Stimulated activated CD4-positive, alpha-beta T cell treated with anti-CD3 and anti-CD28 coated beads, Interleukin-1b, Interleukin-23, amount 100 ng/mL, for 48 hours (primary cell): ENCODE data around the gene KLHL29.

Source experiments
- DNase-seq: peaks from one replicate; pipeline ENCODE4 v3.0.0-alpha.2; 2020

The KLHL29 gene

DNA sequence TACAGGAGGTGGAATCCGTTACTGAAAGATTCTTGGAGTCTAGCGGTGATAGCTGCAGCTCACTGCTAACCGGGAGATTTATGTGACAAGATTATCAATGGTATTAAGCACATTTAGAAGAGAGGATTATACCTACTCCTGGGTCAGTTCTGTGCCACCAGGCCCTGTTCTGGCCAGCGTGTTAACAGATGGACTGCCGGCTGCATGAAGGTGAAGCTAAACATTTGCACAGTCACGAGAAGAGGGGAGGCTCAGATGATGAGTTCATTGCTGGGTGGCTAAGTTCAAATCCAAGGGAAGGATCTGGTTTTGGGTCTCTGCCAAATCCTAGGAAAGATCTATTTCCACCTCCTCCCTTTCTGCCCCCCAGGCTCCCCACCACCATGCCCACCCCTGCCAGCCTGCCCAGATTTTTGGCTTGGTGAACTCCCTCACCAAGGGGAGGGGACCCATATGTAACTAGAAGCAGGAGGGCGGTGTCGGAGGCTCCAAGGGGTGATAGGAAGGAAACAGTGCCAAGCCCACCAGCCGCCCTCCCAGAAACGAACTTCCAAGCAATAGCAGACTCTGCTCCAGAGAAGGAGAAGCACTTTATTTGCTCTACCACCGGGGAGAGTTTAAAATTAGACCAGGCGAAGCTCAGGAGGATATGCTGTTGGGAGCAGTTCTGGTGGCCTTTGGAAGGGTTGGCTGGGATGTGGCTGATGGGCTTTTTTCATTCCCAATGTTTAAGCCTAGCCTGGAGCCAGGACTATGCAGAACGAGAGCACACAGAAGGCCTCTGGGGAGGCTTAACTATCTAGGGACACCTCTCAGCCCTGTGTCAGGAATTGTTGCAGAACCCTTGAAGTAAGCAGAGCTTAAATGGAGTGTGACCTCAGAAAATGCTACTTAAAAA is 200.5 kb downstream of the KLHL29 start:
- no peak for DNase-seq

- DNase-seq, result no peak
These were observed 201.8 kb downstream of the KLHL29 start for GRCh38 chr2:23586741-23587306.

- DNase-seq, result no peak
These were observed 202.4 kb downstream of the KLHL29 start for GRCh38 chr2:23587341-23587880.

DNA sequence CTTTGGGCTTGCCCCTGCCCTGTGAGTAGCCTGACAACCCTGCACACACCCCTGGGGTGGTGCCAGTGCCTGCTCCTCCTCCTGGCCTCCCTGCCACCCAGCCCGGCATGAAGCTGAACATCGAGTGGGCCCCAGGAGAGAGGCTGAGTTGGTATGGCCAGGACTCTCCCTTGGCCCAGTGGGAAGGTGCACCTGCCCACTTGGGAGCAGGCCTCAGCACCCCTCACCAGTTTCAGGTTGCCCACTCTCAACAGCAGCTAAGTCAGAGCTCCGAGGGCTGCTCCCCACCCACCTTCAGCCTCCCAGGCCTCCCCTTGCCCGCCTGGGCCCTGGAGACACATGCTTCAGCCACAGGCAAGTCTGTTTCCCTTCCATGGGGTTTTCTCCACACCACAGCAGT is 203.1 kb downstream of the KLHL29 start:
- DNase-seq, result no peak

- DNase-seq, result no peak
These were observed 203.7 kb downstream of the KLHL29 start for GRCh38 chr2:23588508-23589201.

DNA sequence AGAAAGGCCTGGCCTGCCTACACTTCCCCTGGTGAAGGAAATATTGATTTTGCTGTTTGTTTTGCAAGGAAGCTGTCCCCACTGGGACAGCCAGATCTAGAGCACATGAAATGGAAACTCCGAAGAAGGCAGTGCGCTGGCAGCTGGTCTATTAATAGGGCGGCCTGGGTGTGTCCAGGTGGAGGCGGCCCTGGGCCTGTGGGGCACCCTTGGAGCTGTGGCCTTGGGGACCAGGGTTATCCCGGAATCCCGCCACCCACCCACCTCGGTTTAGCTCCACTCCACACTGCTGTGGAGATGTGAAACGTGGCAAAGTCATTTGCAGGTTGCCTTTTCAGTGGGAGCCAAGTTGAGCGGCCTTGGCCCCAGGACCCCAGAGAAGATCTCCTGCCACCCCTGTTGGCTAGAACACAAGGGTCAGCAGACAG is 204.3 kb downstream of the KLHL29 start:
- no peak for DNase-seq

GRCh38 chr2:23589739-23590138 is 204.8 kb downstream of the KLHL29 start:
- no peak for DNase-seq

GRCh38 chr2:23590241-23590869 is 205.4 kb downstream of the KLHL29 start:
- no peak for DNase-seq

DNA sequence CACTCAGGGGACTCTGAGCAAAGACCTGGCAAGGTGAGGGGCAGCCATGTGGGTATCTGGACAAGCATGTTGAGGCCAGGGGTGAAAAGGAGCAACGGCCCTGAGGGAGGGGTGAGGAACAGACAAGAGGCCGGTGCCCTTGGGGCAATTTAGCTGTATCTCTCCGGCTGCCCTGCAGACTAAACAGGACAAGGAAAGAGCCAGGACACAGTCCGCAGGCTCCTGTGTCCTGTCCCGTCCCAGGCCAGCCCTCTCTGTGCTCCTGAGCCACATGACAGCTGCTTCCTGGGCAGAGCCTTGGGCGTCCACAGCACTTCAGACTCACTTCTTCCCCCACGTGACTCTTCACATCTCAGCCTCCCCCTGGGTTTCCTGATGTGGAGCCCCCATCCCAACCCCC is 206.1 kb downstream of the KLHL29 start:
- no peak for DNase-seq

DNA sequence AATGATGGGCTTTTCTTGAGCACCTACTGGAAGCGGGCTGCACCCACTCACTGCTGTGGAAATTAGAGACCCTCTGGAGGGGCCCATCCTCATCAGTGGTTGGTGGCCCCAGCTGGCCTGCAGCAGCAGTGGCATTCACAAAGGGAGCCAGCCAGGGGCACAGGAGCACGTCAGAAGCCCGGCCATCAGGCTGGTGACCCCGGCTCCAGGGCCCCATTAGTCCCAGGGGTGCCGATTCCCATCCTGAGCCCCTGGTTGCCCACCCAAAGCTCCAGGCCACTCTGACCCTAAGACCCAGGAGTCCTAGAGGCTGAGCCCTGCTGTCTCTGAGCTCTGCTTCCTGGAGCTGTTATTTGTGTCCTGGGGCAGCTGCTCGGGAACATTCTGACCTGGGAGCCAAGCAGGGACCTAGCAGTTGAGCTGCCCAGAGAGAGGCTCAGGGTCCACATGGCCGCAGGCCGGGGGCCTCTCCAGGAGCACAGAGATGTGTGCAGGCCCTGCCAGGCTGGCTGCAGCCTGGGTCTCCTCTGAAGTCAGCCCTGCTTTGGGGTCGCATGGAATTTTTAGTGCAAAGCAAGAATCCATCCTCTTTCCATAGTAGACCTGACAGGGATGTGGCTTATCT is 207.2 kb downstream of the KLHL29 start:
- DNase-seq, result no peak

DNA sequence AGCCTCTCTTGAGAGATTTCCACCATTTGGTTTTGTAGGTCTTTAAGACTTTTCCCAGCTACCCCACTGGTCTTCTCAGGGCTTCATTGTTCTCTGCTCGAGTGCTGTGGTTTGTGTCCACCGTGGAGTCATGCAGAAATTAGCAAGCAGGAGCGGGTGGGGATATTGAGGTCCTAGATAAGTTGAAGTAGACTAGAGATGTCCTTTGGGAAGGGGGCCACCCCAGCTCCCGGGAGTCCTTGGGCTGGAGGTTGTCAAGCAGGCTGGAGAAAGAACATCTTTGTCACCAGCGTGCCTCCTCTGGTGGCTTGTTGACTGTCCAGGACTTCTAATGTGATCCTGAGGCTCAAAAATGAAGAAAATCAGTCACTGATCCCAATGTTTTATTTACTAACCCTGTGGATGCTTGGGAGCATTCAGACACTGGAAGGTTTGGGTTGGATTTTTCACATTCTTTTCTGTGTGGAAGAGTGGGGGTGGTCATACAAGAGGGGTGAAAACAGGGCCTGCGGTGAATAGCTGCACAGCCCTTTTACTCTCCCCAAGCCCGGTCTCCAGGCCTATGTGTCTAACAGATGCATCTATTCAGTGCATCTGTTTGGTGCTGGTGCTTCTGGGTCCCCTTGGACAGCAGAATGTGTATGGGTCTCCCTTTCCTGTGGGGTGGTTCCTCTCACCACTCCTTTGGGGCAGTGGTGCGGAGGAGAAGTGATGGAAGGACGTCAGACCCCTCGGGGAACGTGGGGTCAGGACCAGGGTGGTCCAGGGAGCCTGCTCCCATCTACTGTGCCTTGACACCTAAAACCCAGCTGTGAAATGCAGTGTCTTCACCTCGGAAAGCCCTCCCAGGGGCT is 208.1 kb downstream of the KLHL29 start:
- no peak for DNase-seq

DNA sequence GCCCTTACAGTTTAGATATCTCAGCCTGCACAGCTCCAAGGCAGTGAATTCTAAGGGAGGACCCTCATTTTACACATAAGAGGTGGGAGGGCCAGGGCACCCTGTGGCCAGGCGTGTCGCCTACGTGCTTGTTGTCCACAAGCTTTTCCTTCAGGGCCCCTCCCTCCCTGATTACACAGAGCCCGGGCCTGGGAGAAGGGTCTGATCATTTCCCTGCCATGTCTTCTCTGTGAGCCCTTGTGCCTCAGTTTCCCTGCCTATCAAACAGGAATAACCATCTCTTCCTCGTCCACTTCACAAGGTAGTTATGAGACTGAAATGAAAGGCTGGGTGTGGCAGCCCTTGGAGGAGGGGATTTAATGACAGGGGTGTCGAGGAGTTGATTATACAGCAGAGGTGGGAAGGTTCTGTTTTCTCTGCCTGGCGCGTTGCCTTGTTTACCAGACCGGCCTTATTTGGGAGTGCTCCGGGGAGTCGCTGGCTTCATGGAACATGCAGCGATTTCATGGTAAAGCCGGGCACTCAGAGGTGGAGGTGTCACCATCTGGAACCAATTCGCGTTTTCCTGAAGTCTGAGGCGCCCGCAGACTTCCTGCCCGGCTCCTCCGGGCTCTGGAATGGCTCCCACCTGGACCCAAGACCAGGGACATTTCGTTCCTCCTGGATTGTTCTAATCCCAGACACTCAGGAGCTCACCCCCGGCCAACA is 208.9 kb downstream of the KLHL29 start:
- no peak for DNase-seq

DNA sequence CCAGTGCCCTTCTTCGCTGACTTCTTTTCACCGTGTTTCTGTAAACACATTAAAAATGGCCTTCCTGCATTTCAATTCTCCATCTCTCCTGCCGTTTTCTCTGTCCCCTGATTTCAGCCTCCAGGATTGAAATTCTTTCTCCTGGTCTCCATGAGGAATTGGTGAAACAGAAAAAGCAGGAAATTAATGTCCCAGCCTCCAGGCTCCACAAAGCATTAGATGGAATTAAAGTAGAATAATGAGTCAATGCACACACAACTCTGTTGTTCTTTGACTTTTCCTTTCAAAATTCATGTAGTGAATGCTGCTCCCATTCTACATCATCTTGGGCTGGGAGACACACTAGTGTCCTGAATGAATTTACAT is 209.5 kb downstream of the KLHL29 start:
- DNase-seq, result no peak

DNA sequence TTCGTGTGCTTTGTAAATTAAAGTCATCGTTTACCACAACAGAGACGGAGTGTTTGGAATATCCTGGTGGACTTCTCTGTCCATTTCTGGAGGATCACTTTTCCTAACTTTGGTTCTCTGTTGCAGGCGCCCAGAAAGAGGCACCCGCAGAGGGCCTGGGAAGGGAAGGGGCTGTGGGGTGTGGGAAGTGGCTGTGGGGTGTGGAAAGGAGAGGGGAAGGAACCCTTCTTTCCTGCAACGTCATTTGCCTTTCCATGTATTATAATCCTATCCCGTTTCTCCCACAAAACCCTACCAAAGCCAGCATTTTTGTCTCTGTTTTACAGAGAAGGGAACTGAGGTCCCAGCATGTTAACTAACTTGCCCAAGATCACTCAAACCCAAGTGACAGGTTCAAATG is 210.0 kb downstream of the KLHL29 start:
- DNase-seq, result no peak

GRCh38 chr2:23595601-23596251 is 210.7 kb downstream of the KLHL29 start:
- DNase-seq, result no peak

DNA sequence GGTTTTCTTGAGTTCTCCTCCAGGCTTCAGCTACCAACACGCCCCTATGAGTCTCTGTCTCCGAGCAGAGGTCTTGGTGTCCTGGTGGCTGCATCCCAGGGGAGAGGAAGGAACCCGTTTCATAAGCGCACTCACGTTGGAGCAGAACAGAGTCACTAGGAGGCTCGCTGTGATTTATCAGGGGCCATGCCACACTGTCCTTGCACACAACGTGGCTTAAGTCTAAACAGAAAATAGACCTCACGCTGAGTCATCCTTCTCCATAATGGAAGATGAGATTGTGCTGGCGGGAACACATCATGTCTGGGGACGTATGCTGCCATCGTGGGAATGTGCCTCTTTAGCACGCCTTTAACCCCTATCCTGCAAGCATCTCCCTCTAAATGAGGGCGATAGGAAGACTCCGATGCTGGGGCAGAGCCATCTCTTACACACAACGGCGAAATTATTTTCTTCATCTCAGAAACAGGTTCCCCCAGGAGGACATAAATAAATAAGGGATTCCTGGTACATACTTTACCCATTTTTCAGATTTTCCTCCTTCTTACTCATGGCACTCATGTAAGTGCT is 211.4 kb downstream of the KLHL29 start:
- no peak for DNase-seq

- no peak for DNase-seq
These were observed 212.7 kb downstream of the KLHL29 start for GRCh38 chr2:23597687-23598086.

GRCh38 chr2:23599006-23599405 is 214.0 kb downstream of the KLHL29 start:
- no peak for DNase-seq

GRCh38 chr2:23599667-23600066 is 214.7 kb downstream of the KLHL29 start:
- no peak for DNase-seq

DNA sequence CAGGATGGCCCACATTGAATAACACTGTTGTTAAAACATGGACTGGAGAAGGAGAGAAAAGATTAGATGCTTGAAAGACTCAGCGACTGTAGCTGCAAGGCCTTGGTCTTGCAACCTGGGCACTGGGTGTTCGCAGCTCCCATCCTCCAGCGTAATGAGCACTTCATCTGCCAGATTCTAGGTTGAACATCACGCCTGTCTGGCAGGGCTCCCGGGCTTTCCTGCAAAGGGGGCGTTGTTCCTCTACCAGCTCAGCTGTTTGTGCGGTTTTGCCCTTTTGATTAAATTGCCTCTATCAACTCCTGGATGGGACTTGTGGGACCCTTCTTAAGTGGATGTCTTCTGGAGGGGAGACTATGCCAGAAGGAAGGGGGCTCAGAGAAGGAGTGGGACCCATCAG is 215.4 kb downstream of the KLHL29 start:
- no peak for DNase-seq
